HFFc6 (cell line): ENCODE data around the gene TCTN2. TPM values are rescaled to one million over a fixed set of nuclear protein-coding genes. Genes with fewer than 3 reads are reported as not detected.

Experiments used
- DNase-seq: peaks from one replicate; pipeline ENCODE4 v3.0.0-alpha.2; 2018
- H3K27ac Mint-ChIP-seq: 2 replicates; pipeline ENCODE4 v1.8.0; 2020; ENCODE audit warnings: mild to moderate bottlenecking, mixed read lengths
- H3K27me3 Mint-ChIP-seq: 2 replicates; pipeline ENCODE4 v1.8.0; 2021; ENCODE audit warnings: mild to moderate bottlenecking, moderate library complexity, mixed read lengths; ENCODE audit not compliant: insufficient read depth
- H3K36me3 Mint-ChIP-seq: 2 replicates; pipeline ENCODE4 v1.8.0; 2021; ENCODE audit warnings: low read depth, mixed read lengths
- H3K4me1 Mint-ChIP-seq: 2 replicates; pipeline ENCODE4 v1.8.0; 2020; ENCODE audit warnings: low read depth, mixed read lengths
- H3K4me3 Mint-ChIP-seq: 2 replicates; pipeline ENCODE4 v1.8.0; 2020; ENCODE audit warnings: mild to moderate bottlenecking, moderate library complexity, mixed read lengths
- H3K9me3 Mint-ChIP-seq: 2 replicates; pipeline ENCODE4 v1.8.0; 2020; ENCODE audit warnings: mild to moderate bottlenecking, mixed read lengths
- total RNA-seq, 6 experiments: library from RNA; stranded (reverse); fragmentation: NEBNext Ultra II Directional; extraction: Animal tissue kit (Norgen Biotek cat#: 25700); gene quantifications; 2 replicates in 1 of 6; 3 replicates in 5 of 6; pipeline ENCODE4 v1.2.3, GENCODE V29; 2021
- TF ChIP-seq, protein P1 (sequence below): fragments of 200-600 bp; sonication (generic); IDR thresholded peaks from 2 replicates; pipeline ENCODE4 v1.5.0; 2021; ENCODE audit warnings: antibody characterized with exemption, mild to moderate bottlenecking

The TCTN2 gene
- total RNA-seq, 6 experiments from 2014 or later = 6.5 to 11.2 (median 9.5) TPM

DNA sequence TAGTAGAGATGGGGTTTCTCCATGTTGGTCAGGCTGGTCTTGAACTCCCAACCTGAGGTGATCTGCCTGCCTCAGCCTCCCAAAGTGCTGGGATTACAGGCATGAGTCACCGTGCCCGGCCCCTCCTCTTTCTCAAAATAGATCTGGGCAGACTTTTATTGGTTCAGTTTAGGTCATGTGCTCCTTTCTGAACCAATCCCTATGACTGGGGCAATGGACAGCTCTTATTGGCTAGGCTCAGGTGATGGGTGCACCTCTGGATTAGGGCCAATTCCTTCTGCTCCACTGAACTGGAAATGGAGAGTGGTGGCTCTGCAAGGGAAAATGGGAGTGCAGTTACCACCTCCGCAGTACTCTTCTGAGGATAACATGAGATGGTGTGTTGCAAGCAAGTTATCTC lies 35.0 kb downstream of the TCTN2 start:
- H3K9me3 Mint-ChIP-seq = no peaks in the 10 kb centered on the region
- H3K27me3 Mint-ChIP-seq = no peaks in the 10 kb centered on the region; the same call in 1 of the 2 replicates
- H3K36me3 Mint-ChIP-seq = peaks cover 22% of the 10 kb centered on the region
- H3K27ac Mint-ChIP-seq = no peak overlapping the region
- H3K4me3 Mint-ChIP-seq = no peak overlapping the region
- TF ChIP-seq, protein P1, sequence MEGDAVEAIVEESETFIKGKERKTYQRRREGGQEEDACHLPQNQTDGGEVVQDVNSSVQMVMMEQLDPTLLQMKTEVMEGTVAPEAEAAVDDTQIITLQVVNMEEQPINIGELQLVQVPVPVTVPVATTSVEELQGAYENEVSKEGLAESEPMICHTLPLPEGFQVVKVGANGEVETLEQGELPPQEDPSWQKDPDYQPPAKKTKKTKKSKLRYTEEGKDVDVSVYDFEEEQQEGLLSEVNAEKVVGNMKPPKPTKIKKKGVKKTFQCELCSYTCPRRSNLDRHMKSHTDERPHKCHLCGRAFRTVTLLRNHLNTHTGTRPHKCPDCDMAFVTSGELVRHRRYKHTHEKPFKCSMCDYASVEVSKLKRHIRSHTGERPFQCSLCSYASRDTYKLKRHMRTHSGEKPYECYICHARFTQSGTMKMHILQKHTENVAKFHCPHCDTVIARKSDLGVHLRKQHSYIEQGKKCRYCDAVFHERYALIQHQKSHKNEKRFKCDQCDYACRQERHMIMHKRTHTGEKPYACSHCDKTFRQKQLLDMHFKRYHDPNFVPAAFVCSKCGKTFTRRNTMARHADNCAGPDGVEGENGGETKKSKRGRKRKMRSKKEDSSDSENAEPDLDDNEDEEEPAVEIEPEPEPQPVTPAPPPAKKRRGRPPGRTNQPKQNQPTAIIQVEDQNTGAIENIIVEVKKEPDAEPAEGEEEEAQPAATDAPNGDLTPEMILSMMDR = no peak
- H3K4me1 Mint-ChIP-seq = peaks cover 3% of the 10 kb centered on the region; the same call in 1 of the 2 replicates
- no peak for DNase-seq

DNA sequence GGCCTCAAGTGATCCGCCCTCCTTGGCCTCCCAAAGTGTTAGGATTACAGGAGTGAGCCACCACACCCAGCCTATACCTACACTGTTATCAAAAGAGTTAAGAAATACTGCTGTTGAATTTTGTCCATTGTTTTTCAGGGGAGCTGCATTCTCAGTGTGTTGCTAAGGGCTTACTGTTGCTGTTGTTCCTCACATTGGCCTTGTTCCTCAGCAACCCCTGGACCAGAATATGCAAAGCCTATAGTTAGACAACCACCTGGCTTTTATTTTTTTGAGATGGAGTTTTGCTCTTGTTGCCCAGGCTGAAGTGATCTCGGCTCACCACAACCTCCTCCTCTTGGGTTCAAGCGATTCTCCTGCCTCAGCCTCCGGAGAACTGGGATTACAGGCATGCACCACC lies 36.6 kb downstream of the TCTN2 start:
- Mint-ChIP-seq H3K9me3 (no peaks in the 10 kb centered on the region), H3K4me1 (peaks cover 14% of the 10 kb centered on the region; the same call in 1 of the 2 replicates), H3K27me3 (peaks cover 2% of the 10 kb centered on the region), H3K36me3 (peaks cover 13% of the 10 kb centered on the region), H3K27ac (no peak overlapping the region), H3K4me3 (no peak overlapping the region)
- no peak for DNase-seq
- TF ChIP-seq, protein P1 = no peak

DNA sequence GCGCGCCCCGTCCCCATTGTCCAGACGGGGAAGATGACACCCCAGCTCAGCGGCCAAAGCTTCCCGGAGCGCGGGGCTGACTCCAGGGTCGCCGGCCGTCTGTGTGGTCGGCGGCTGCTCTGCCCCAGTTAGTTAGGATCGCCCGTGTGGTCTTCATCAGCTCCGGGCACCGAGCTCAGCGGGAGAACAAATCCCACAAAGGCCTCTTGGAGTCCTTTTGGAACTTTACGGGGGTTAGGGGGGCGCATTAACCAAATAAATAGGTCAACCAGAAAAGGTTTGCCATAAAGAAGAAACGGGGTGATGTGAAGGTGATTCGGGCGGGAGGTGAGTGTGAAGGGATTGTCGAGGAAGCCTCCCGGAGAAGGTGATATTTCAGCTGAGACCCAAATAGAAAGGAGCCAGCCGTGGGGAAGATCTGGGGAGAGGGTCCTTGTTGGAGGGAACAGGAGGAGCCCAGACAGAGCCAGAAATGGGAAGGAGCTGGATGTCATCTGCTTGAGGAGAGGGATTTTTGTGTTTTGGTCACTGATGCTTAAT lies 41.9 kb downstream of the TCTN2 start:
- TF ChIP-seq, protein P1 = no peak
- DNase-seq = no peak
- H3K27ac Mint-ChIP-seq = peak overlapping the region; percentile 78
- H3K4me3 Mint-ChIP-seq = peak overlapping the region; percentile 91
- H3K9me3 Mint-ChIP-seq = no peaks in the 10 kb centered on the region
- peaks cover 5% of the 10 kb centered on the region for H3K36me3 Mint-ChIP-seq
- H3K27me3 Mint-ChIP-seq = peaks cover 6% of the 10 kb centered on the region; the same call in 1 of the 2 replicates
- peaks cover 40% of the 10 kb centered on the region for H3K4me1 Mint-ChIP-seq

DNA sequence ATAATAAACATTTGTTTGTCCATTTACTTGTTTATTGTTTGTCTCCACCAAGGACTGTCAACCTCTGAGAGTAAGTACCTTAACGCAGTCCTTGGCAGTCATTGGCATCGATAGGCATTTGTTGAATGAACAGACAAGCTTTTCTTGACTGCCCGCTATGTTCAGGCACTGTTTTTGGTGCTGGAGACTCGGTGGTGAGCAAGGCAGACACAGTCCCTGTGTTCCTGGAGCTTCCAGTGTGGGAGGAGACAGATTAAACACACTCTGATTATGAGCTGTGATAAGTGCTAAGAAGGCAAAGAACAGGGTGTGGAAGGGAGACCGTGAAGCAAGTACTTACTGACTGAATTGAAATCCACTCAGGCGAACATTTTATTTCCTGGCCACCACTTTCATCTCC lies 42.5 kb downstream of the TCTN2 start:
- peaks cover 41% of the 10 kb centered on the region for H3K4me1 Mint-ChIP-seq
- H3K4me3 Mint-ChIP-seq = peak overlapping the region; percentile 91
- H3K27me3 Mint-ChIP-seq = peaks cover 9% of the 10 kb centered on the region
- H3K9me3 Mint-ChIP-seq = no peaks in the 10 kb centered on the region
- H3K36me3 Mint-ChIP-seq = peaks cover 5% of the 10 kb centered on the region
- H3K27ac Mint-ChIP-seq = peak overlapping the region; percentile 27; the same call in 1 of the 2 replicates
- TF ChIP-seq, protein P1 = no peak
- DNase-seq = no peak

DNA sequence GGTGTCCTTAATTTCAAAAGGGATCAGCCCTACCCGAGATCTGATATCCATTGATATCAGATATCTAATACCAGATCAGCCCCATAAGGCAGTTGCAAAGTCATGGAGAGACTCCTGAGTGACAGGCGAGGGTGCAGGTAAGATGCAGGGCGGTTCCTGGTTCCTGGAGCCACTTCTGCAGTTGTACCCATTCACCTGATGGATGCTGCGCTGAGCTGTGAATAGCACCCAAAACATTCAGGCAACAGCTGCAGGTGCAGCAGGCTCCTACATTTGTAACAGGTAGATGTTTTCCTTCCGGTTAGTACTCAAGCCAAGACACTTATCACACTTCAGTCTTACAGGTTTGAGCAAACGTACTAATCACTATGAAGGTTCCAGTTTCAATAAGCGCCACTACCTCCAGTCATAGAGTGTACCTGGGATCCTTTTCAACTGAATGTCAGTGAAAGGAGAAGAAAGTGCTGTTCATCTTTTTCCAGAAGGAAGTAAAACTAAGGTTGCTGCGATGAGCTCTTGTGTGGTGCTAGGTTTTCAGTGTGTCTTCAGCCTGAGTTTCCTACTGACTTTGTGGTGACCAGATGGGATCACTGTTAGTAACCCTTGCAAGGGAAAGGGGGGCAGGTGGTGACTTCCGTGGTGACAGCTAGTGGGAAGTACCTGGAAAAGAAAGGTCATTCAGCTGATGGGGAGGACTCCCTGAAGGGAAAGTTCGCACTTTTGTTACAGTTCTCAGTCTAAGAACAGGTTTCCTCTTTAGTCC lies 43.1 kb downstream of the TCTN2 start:
- peaks cover 9% of the 10 kb centered on the region for H3K27me3 Mint-ChIP-seq
- H3K9me3 Mint-ChIP-seq = no peaks in the 10 kb centered on the region
- TF ChIP-seq, protein P1 = no peak
- H3K4me1 Mint-ChIP-seq = peaks cover 41% of the 10 kb centered on the region
- H3K4me3 Mint-ChIP-seq = peak overlapping the region; percentile 91
- no peak for DNase-seq
- peaks cover 5% of the 10 kb centered on the region for H3K36me3 Mint-ChIP-seq
- H3K27ac Mint-ChIP-seq = no peak overlapping the region
